SK-N-SH treated with all-trans-retinoic acid at 6 μM for 48 hours (cell line): ENCODE measurements around the gene AAK1.

Experiments
- ATAC-seq: fragments of 200-7000 bp; cut with Tn5 transposase; 3 replicates; pipeline ENCODE4 v1.9.1; 2020; ENCODE audit warnings: mild to moderate bottlenecking, moderate library complexity
- ARNTL ChIP-seq: fragments of 450-650 bp; formaldehyde crosslinking; IDR thresholded peaks from 2 replicates; pipeline ENCODE4 v1.5.0; 2020; ENCODE audit warnings: low read depth, mild to moderate bottlenecking, moderate library complexity, borderline replicate concordance
- BACH2 ChIP-seq: fragments of 250-450 bp; sonication (Bioruptor Pico); IDR thresholded peaks from 2 replicates; pipeline ENCODE4 v1.9.0; 2021; ENCODE audit warnings: mild to moderate bottlenecking, borderline replicate concordance
- CSDC2 ChIP-seq: fragments of 250-450 bp; sonication (Bioruptor Pico); IDR thresholded peaks from 2 replicates; pipeline ENCODE4 v1.5.0; 2020; ENCODE audit warnings: mild to moderate bottlenecking, moderate library complexity
- GLIS3 ChIP-seq: fragments of 250-450 bp; sonication (Bioruptor Pico); IDR thresholded peaks from 2 replicates; pipeline ENCODE4 v1.5.0; 2020; ENCODE audit warnings: mild to moderate bottlenecking, moderate library complexity
- ISL1 ChIP-seq: fragments of 250-450 bp; sonication (Bioruptor Pico); IDR thresholded peaks from 2 replicates; pipeline ENCODE4 v2.1.2; 2022; ENCODE audit warnings: mild to moderate bottlenecking, moderate library complexity
- OSR1 ChIP-seq: fragments of 250-450 bp; sonication (Bioruptor Pico); IDR thresholded peaks from 2 replicates; pipeline ENCODE4 v1.8.0; 2022; ENCODE audit warnings: moderate library complexity, mild to moderate bottlenecking, inconsistent platforms
- PPARA ChIP-seq: fragments of 250-450 bp; sonication (Bioruptor Pico); IDR thresholded peaks from 2 replicates; pipeline ENCODE4 v1.5.0; 2020; ENCODE audit warnings: mild to moderate bottlenecking, borderline replicate concordance
- RARB ChIP-seq: fragments of 250-450 bp; sonication (Bioruptor Pico); IDR thresholded peaks from 2 replicates; pipeline ENCODE4 v1.8.0; 2021; ENCODE audit warnings: mild to moderate bottlenecking, moderate library complexity
- SNAI2 ChIP-seq: fragments of 250-450 bp; sonication (Bioruptor Pico); IDR thresholded peaks from 2 replicates; pipeline ENCODE4 v1.5.0; 2020; ENCODE audit warnings: mild to moderate bottlenecking, moderate library complexity
- TCF4 ChIP-seq: fragments of 250-450 bp; sonication (Bioruptor Pico); IDR thresholded peaks from 2 replicates; pipeline ENCODE4 v1.8.0; 2021; ENCODE audit warnings: mild to moderate bottlenecking, moderate library complexity, borderline replicate concordance
- TOX ChIP-seq: fragments of 250-450 bp; sonication (Bioruptor Pico); IDR thresholded peaks from 2 replicates; pipeline ENCODE4 v1.8.0; 2021; ENCODE audit warnings: mild to moderate bottlenecking, moderate library complexity, borderline replicate concordance
- ZC3H10 ChIP-seq: fragments of 250-450 bp; sonication (Bioruptor Pico); IDR thresholded peaks from 2 replicates; pipeline ENCODE4 v1.5.1; 2021; ENCODE audit warnings: mild to moderate bottlenecking, moderate library complexity
- ZFP3 ChIP-seq: fragments of 250-450 bp; sonication (Bioruptor Pico); IDR thresholded peaks from 2 replicates; pipeline ENCODE4 v1.5.0; 2020; ENCODE audit warnings: mild to moderate bottlenecking, moderate library complexity
- ZFP30 ChIP-seq: fragments of 450-650 bp; formaldehyde crosslinking; IDR thresholded peaks from 2 replicates; pipeline ENCODE4 v1.5.0; 2022; ENCODE audit warnings: mild to moderate bottlenecking, moderate library complexity
- ZNF565 ChIP-seq: fragments of 450-650 bp; formaldehyde crosslinking; conservative IDR thresholded peaks from 2 replicates; pipeline ENCODE4 v1.5.0; 2020; ENCODE audit warnings: low read depth, mild to moderate bottlenecking, moderate library complexity
- ZNF70 ChIP-seq: fragments of 450-650 bp; formaldehyde crosslinking; IDR thresholded peaks from 2 replicates; pipeline ENCODE4 v1.5.0; 2020; ENCODE audit warnings: mild to moderate bottlenecking, moderate library complexity
- ZNF8 ChIP-seq: fragments of 450-650 bp; formaldehyde crosslinking; IDR thresholded peaks from 2 replicates; pipeline ENCODE4 v1.5.0; 2020; ENCODE audit warnings: mild to moderate bottlenecking, moderate library complexity
- TF ChIP-seq, protein P1 (sequence below): fragments of 250-450 bp; sonication (Bioruptor Pico); IDR thresholded peaks from 2 replicates; pipeline ENCODE4 v1.5.1; 2020; ENCODE audit warnings: low read depth, mild to moderate bottlenecking, moderate library complexity
- TF ChIP-seq, protein P2 (sequence below): fragments of 250-450 bp; sonication (Bioruptor Pico); IDR thresholded peaks from 2 replicates; pipeline ENCODE4 v1.5.1; 2021; ENCODE audit warnings: mild to moderate bottlenecking, moderate library complexity
- TF ChIP-seq, protein P3 (sequence below): fragments of 250-450 bp; sonication (Bioruptor Pico); IDR thresholded peaks from 2 replicates; pipeline ENCODE4 v1.5.0; 2020; ENCODE audit warnings: mild to moderate bottlenecking, moderate library complexity
- TF ChIP-seq, protein P4 (sequence below): fragments of 250-450 bp; sonication (Bioruptor Pico); IDR thresholded peaks from 2 replicates; pipeline ENCODE4 v1.8.0; 2021; ENCODE audit warnings: low read depth, mild to moderate bottlenecking, moderate library complexity, borderline replicate concordance

Gene AAK1

DNA sequence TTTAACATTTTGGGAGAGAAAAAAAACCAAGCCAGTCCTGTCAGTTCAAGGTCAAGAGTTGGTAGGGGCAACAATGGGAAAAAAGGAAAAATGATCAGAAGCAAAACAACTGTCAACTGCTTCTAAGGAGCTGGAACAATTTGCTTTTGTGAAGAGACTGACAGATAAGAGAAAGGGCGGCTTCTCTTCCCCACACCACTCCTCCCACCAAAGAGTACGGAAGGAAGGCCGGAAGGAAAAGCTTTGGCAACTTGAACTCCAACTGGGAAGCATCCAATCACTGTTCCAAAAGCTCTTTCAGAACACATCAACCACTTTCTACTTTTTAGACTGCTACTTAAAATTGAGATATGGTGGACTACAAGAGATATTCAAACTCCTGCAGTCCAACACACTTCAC lies 148.5 kb downstream of the AAK1 start:
- no peak for ATAC-seq
- TF ChIP-seq TOX (CRISPR knock-in tag) = no peak

DNA sequence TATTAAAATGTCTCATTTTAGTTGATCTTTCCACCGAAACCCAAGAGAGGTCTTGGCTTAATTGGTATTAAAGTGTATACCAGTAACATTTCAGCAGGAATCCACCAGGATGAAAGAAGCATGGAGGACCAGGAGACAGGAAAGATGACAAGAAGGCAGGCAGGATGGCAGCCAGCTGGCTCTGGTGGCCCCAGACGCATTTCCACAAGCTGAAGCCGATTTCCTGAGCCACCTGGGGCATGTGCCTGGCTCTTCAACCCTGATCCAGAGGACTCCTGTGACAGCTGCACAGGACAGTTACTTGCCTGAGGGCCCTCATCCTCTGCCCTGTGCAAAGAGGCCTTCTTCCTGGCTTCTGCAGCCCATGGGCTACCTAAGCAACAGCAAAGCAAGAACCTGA lies 149.4 kb downstream of the AAK1 start:
- no peak for ATAC-seq
- no peak for TF ChIP-seq RARB (CRISPR knock-in tag)
- TF ChIP-seq CSDC2 (CRISPR knock-in tag) = no peak
- TF ChIP-seq ZNF8 = no peak
- TF ChIP-seq TCF4 = no peak
- TF ChIP-seq, protein P1, sequence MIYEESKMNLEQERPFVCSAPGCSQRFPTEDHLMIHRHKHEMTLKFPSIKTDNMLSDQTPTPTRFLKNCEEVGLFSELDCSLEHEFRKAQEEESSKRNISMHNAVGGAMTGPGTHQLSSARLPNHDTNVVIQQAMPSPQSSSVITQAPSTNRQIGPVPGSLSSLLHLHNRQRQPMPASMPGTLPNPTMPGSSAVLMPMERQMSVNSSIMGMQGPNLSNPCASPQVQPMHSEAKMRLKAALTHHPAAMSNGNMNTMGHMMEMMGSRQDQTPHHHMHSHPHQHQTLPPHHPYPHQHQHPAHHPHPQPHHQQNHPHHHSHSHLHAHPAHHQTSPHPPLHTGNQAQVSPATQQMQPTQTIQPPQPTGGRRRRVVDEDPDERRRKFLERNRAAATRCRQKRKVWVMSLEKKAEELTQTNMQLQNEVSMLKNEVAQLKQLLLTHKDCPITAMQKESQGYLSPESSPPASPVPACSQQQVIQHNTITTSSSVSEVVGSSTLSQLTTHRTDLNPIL (CRISPR knock-in tag) = no peak
- TF ChIP-seq TOX (CRISPR knock-in tag) = no peak
- no peak for TF ChIP-seq ZFP30 (CRISPR knock-in tag)
- no peak for TF ChIP-seq SNAI2 (CRISPR knock-in tag)
- TF ChIP-seq PPARA (CRISPR knock-in tag) = no peak
- TF ChIP-seq ZNF565 (CRISPR knock-in tag) = no peak
- no peak for TF ChIP-seq ZC3H10
- TF ChIP-seq ARNTL = no peak
- no peak for TF ChIP-seq ISL1

DNA sequence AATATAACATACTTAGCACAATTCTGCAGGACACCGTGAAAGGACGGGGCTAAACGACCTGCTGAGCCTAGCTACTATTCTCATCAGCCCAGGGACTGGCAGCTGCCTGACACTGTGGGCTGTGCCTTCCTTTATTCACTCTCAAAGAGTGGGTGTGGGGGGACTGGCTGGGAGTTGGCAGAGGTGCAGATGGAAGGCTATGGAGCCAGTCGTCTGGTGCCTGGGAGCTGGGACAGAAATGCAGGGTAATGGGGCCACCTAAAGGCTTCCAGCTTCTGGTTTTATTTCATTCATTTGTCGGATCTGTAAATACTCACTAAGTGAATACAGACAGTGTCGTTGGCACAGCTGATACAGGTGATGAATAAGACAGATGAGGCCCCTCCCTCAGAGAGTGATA lies 150.3 kb downstream of the AAK1 start:
- TF ChIP-seq GLIS3 (CRISPR knock-in tag) (no peak), TOX (CRISPR knock-in tag) (no peak), TCF4 (no peak), ZNF8 (no peak), RARB (CRISPR knock-in tag) (no peak), ARNTL (no peak), PPARA (CRISPR knock-in tag) (no peak), OSR1 (CRISPR knock-in tag) (no peak), ZNF70 (CRISPR knock-in tag) (no peak), ZNF565 (CRISPR knock-in tag) (no peak), ISL1 (no peak), ZFP30 (CRISPR knock-in tag) (no peak), CSDC2 (CRISPR knock-in tag) (no peak), ZFP3 (CRISPR knock-in tag) (no peak)
- TF ChIP-seq, protein P2, sequence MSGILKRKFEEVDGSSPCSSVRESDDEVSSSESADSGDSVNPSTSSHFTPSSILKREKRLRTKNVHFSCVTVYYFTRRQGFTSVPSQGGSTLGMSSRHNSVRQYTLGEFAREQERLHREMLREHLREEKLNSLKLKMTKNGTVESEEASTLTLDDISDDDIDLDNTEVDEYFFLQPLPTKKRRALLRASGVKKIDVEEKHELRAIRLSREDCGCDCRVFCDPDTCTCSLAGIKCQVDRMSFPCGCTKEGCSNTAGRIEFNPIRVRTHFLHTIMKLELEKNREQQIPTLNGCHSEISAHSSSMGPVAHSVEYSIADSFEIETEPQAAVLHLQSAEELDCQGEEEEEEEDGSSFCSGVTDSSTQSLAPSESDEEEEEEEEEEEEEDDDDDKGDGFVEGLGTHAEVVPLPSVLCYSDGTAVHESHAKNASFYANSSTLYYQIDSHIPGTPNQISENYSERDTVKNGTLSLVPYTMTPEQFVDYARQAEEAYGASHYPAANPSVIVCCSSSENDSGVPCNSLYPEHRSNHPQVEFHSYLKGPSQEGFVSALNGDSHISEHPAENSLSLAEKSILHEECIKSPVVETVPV (CRISPR knock-in tag) = no peak
- TF ChIP-seq, protein P3, sequence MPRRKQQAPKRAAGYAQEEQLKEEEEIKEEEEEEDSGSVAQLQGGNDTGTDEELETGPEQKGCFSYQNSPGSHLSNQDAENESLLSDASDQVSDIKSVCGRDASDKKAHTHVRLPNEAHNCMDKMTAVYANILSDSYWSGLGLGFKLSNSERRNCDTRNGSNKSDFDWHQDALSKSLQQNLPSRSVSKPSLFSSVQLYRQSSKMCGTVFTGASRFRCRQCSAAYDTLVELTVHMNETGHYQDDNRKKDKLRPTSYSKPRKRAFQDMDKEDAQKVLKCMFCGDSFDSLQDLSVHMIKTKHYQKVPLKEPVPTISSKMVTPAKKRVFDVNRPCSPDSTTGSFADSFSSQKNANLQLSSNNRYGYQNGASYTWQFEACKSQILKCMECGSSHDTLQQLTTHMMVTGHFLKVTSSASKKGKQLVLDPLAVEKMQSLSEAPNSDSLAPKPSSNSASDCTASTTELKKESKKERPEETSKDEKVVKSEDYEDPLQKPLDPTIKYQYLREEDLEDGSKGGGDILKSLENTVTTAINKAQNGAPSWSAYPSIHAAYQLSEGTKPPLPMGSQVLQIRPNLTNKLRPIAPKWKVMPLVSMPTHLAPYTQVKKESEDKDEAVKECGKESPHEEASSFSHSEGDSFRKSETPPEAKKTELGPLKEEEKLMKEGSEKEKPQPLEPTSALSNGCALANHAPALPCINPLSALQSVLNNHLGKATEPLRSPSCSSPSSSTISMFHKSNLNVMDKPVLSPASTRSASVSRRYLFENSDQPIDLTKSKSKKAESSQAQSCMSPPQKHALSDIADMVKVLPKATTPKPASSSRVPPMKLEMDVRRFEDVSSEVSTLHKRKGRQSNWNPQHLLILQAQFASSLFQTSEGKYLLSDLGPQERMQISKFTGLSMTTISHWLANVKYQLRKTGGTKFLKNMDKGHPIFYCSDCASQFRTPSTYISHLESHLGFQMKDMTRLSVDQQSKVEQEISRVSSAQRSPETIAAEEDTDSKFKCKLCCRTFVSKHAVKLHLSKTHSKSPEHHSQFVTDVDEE = no peak
- TF ChIP-seq, protein P4, sequence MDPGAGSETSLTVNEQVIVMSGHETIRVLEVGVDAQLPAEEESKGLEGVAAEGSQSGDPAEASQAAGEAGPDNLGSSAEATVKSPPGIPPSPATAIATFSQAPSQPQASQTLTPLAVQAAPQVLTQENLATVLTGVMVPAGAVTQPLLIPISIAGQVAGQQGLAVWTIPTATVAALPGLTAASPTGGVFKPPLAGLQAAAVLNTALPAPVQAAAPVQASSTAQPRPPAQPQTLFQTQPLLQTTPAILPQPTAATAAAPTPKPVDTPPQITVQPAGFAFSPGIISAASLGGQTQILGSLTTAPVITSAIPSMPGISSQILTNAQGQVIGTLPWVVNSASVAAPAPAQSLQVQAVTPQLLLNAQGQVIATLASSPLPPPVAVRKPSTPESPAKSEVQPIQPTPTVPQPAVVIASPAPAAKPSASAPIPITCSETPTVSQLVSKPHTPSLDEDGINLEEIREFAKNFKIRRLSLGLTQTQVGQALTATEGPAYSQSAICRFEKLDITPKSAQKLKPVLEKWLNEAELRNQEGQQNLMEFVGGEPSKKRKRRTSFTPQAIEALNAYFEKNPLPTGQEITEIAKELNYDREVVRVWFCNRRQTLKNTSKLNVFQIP (CRISPR knock-in tag) = no peak
- peak; percentile 37; the same call in 1 of the 3 replicates for ATAC-seq

DNA sequence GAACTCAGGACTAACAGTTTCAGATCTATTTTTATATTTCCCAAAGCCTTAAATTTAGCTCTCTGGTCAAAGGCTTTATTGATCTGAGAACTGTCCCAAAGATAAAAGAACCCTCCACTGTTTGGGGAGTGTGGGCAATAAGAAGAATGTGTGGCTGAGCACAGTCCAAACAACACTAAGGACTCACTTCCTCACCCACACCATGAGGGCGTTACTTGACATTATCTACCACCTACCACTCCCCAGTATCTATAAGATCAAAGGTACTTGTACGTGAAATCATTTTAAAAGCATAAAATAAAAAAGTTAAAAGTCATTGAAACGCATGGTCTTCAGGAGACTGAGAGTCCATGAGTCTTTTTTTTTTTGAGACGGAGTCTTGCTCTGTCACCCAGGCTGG lies 151.7 kb downstream of the AAK1 start:
- TF ChIP-seq, protein P2 (CRISPR knock-in tag) = no peak
- TF ChIP-seq ZFP3 (CRISPR knock-in tag) (no peak), BACH2 (CRISPR knock-in tag) (no peak)
- ATAC-seq = no peak
